T1000 (cell line): Measurements from ENCODE around the gene DENND11.

Source experiments
- DNase-seq: peaks from one replicate; lab custom pipeline; 2025; ENCODE audit warnings: mixed read lengths; lab: John Stamatoyannopoulos, UW

The DENND11 gene

GRCh38 chr7:141685285-141686023 is 16.5 kb downstream of the DENND11 start:
- DNase-seq = no peak

GRCh38 chr7:141679014-141679413 is 23.0 kb downstream of the DENND11 start:
- no peak for DNase-seq

GRCh38 chr7:141676618-141677017 is 25.3 kb downstream of the DENND11 start:
- no peak for DNase-seq

GRCh38 chr7:141675436-141676215 is 26.3 kb downstream of the DENND11 start:
- DNase-seq = no peak

- DNase-seq = no peak
Observed at GRCh38 chr7:141674702-141675101, 27.3 kb downstream of the DENND11 start.

- no peak for DNase-seq
Observed at GRCh38 chr7:141674171-141674671, 27.7 kb downstream of the DENND11 start.

GRCh38 chr7:141673346-141673745 is 28.6 kb downstream of the DENND11 start:
- no peak for DNase-seq

- DNase-seq = no peak
Observed at GRCh38 chr7:141671705-141672496, 30.1 kb downstream of the DENND11 start.

- no peak for DNase-seq
Observed at GRCh38 chr7:141668853-141669252, 33.1 kb downstream of the DENND11 start.

- no peak for DNase-seq
Observed at GRCh38 chr7:141666071-141666470, 35.9 kb downstream of the DENND11 start.

- no peak for DNase-seq
Observed at GRCh38 chr7:141665208-141666035, 36.5 kb downstream of the DENND11 start.

- no peak for DNase-seq
Observed at GRCh38 chr7:141664450-141664849, 37.5 kb downstream of the DENND11 start.

GRCh38 chr7:141663081-141663849 is 38.7 kb downstream of the DENND11 start:
- no peak for DNase-seq

GRCh38 chr7:141660259-141660658 is 41.7 kb downstream of the DENND11 start:
- DNase-seq = no peak

- DNase-seq = no peak
Observed at GRCh38 chr7:141659501-141659900, 42.5 kb downstream of the DENND11 start.

GRCh38 chr7:141654551-141654950 is 47.4 kb downstream of the DENND11 start:
- DNase-seq = no peak

GRCh38 chr7:141652691-141653090 is 49.3 kb downstream of the DENND11 start:
- DNase-seq = no peak
